GM13977 (cell line): ENCODE measurements around the gene MYO18A.

Experiments used
- DNase-seq: peaks from one replicate; pipeline ENCODE4 v3.0.0; 2012; ENCODE audit warnings: low spot score
- CTCF ChIP-seq: IDR thresholded peaks from 2 replicates; pipeline ENCODE4 v1.5.1; 2012; ENCODE audit warnings: mild to moderate bottlenecking, control low read depth; ENCODE audit not compliant: insufficient read depth; ENCODE audit errors: extremely low read depth, missing control alignments
- in situ Hi-C: fragments of 300-500 bp; cut with MboI; formaldehyde crosslinking; loops from one replicate; pipeline ENCODE4 v1.12.0; 2022; ENCODE audit warnings: low sequenced_read_pairs, low pct_unique_long_range_greater_than_20kb, mixed read lengths, inconsistent platforms; ENCODE audit not compliant: unreplicated experiment

The MYO18A gene

GRCh38 chr17:29070781-29071180 lies 109.4 kb downstream of the MYO18A start:
- in situ Hi-C loops: no loop called here

GRCh38 chr17:29070308-29070707 lies 109.9 kb downstream of the MYO18A start:
- no peak for DNase-seq
- TF ChIP-seq CTCF: no peak
- in situ Hi-C loops: no loop called here

More at GRCh38 chr17:29070781-29071180, 109.4 kb downstream of the MYO18A start:
- no peak for DNase-seq
- no peak for TF ChIP-seq CTCF

GRCh38 chr17:29069526-29070041 lies 110.6 kb downstream of the MYO18A start:
- DNase-seq: no peak
- in situ Hi-C loops: no loop called here
- no peak for TF ChIP-seq CTCF

GRCh38 chr17:29068818-29069217 lies 111.4 kb downstream of the MYO18A start:
- no peak for DNase-seq
- in situ Hi-C loops: no loop called here
- no peak for TF ChIP-seq CTCF

- in situ Hi-C loops: no loop called here
- no peak for TF ChIP-seq CTCF
- DNase-seq: no peak
Measured at GRCh38 chr17:29066606-29067005, 113.6 kb downstream of the MYO18A start.

- no peak for DNase-seq
- no peak for TF ChIP-seq CTCF
- in situ Hi-C loops: no loop called here
Measured at GRCh38 chr17:29066047-29066446, 114.2 kb downstream of the MYO18A start.

- DNase-seq: no peak
Measured at GRCh38 chr17:29063992-29064391, 116.2 kb downstream of the MYO18A start.

More at GRCh38 chr17:29063992-29064391, 116.2 kb downstream of the MYO18A start:
- TF ChIP-seq CTCF: no peak
- in situ Hi-C loops: no loop called here
